Skeletal muscle tissue (tissue), 4 donors: ENCODE data around the gene PSRC1. TPM values are rescaled to one million over a fixed set of nuclear protein-coding genes. Genes with fewer than 3 reads are reported as not detected.
"Not testable (repeated sequence)": the region's sequence is repeated elsewhere in the genome, so short reads cannot be mapped to it uniquely, and the experiment has no call there.

Source experiments
- H3K27ac ChIP-seq: one replicate; pipeline ENCODE4 v1.7.0; 2013; ENCODE audit warnings: mild to moderate bottlenecking, low read depth, low read length, inconsistent platforms
- H3K27me3 ChIP-seq, 3 donors: one replicate each; pipeline ENCODE4 v1.7.0; 2013; ENCODE audit warnings: low read length in 3 of 3; ENCODE audit not compliant: control insufficient read depth in 3 of 3, insufficient read depth in 3 of 3
- H3K36me3 ChIP-seq, 3 donors: one replicate each; pipeline ENCODE4 v1.7.0; 2013; ENCODE audit warnings: low read length in 3 of 3; ENCODE audit not compliant: control insufficient read depth in 3 of 3, insufficient read depth in 3 of 3
- H3K4me1 ChIP-seq, 3 donors: one replicate each; pipeline ENCODE4 v1.7.0; 2013; ENCODE audit warnings: low read length in 3 of 3, mild to moderate bottlenecking in 3 of 3; ENCODE audit not compliant: control insufficient read depth in 3 of 3, insufficient read depth in 3 of 3
- H3K4me3 ChIP-seq, 3 donors: one replicate each; pipeline ENCODE4 v1.7.0; 2013; ENCODE audit warnings: low read length in 3 of 3
- H3K9ac ChIP-seq, 3 donors: one replicate each; pipeline ENCODE4 v1.7.0; 2013; ENCODE audit warnings: low read length in 3 of 3, mild to moderate bottlenecking in 3 of 3, moderate library complexity in 2 of 3, low read depth in 1 of 3
- H3K9me3 ChIP-seq, 3 donors: one replicate each; pipeline ENCODE4 v1.7.0; 2013; ENCODE audit warnings: low read length in 3 of 3; ENCODE audit not compliant: control insufficient read depth in 3 of 3
- total RNA-seq: library from RNA; depleted of rRNA; stranded (reverse); fragments of >200 nt; gene quantifications from one replicate; pipeline ENCODE4 v1.2.3, GENCODE V29; 2014
- donor health status: Osteomylitis.

PSRC1 gene
- total RNA-seq, 1 donor from 2014 or later = 1.6 TPM

GRCh38 chr1:109298666-109299557, 16.0 kb upstream of the PSRC1 start:
- Histone ChIP-seq H3K9me3 (no peaks in the 10 kb centered on the region), H3K4me3 (peak overlapping the region in 2 of 3 donors; percentile 14 to 54), H3K27me3 (peaks cover 0 to 13% (median 0%) of the 10 kb centered on the region in 3 donors), H3K36me3 (no peaks in the 10 kb centered on the region), H3K4me1 (peaks cover 21 to 27% (median 27%) of the 10 kb centered on the region in 3 donors), H3K27ac (peak overlapping the region; percentile 9), H3K9ac (peak overlapping the region in 1 of 3 donors; percentile 28)

GRCh38 chr1:109296782-109297181, 13.8 kb upstream of the PSRC1 start:
- Histone ChIP-seq H3K9me3 (no peaks in the 10 kb centered on the region), H3K27me3 (peaks cover 0 to 13% (median 0%) of the 10 kb centered on the region in 3 donors), H3K27ac (no peak overlapping the region), H3K36me3 (no peaks in the 10 kb centered on the region), H3K9ac (no peak overlapping the region), H3K4me1 (peaks cover 21 to 23% (median 22%) of the 10 kb centered on the region in 3 donors), H3K4me3 (no peak overlapping the region)

GRCh38 chr1:109295712-109296415, 12.9 kb upstream of the PSRC1 start:
- Histone ChIP-seq H3K27me3 (peaks cover 0 to 13% (median 0%) of the 10 kb centered on the region in 3 donors), H3K4me3 (no peak overlapping the region), H3K27ac (no peak overlapping the region), H3K9ac (no peak overlapping the region), H3K4me1 (peaks cover 21 to 23% (median 22%) of the 10 kb centered on the region in 3 donors), H3K9me3 (no peaks in the 10 kb centered on the region), H3K36me3 (no peaks in the 10 kb centered on the region)

GRCh38 chr1:109294481-109294880, 11.5 kb upstream of the PSRC1 start:
- H3K9ac ChIP-seq = no peak overlapping the region
- H3K27ac ChIP-seq = no peak overlapping the region
- peaks cover 0 to 13% (median 0%) of the 10 kb centered on the region in 3 donors for H3K27me3 ChIP-seq
- no peak overlapping the region for H3K4me3 ChIP-seq
- H3K4me1 ChIP-seq = peaks cover 12 to 14% (median 13%) of the 10 kb centered on the region in 3 donors
- no peaks in the 10 kb centered on the region for H3K9me3 ChIP-seq
- H3K36me3 ChIP-seq = no peaks in the 10 kb centered on the region

GRCh38 chr1:109293026-109293425, 10.1 kb upstream of the PSRC1 start:
- peaks cover 0 to 13% (median 0%) of the 10 kb centered on the region in 3 donors for H3K27me3 ChIP-seq
- H3K27ac ChIP-seq = no peak overlapping the region
- H3K4me1 ChIP-seq = no peaks in the 10 kb centered on the region
- H3K9ac ChIP-seq = no peak overlapping the region
- no peak overlapping the region for H3K4me3 ChIP-seq
- no peaks in the 10 kb centered on the region for H3K9me3 ChIP-seq
- H3K36me3 ChIP-seq = no peaks in the 10 kb centered on the region

- no peaks in the 10 kb centered on the region for H3K4me1 ChIP-seq
- no peak overlapping the region for H3K4me3 ChIP-seq
Observed at GRCh38 chr1:109292364-109292763, 9.4 kb upstream of the PSRC1 start.

GRCh38 chr1:109290998-109291397, 8.1 kb upstream of the PSRC1 start:
- Histone ChIP-seq H3K27ac (no peak overlapping the region), H3K9ac (no peak overlapping the region), H3K4me3 (no peak overlapping the region), H3K27me3 (peaks cover 0 to 12% (median 0%) of the 10 kb centered on the region in 3 donors), H3K9me3 (no peaks in the 10 kb centered on the region), H3K4me1 (no peaks in the 10 kb centered on the region), H3K36me3 (no peaks in the 10 kb centered on the region)

More at GRCh38 chr1:109292364-109292763, 9.4 kb upstream of the PSRC1 start:
- Histone ChIP-seq H3K9ac (no peak overlapping the region), H3K27me3 (peaks cover 0 to 13% (median 0%) of the 10 kb centered on the region in 3 donors), H3K36me3 (no peaks in the 10 kb centered on the region), H3K27ac (no peak overlapping the region), H3K9me3 (no peaks in the 10 kb centered on the region)

GRCh38 chr1:109290137-109290536, 7.2 kb upstream of the PSRC1 start:
- Histone ChIP-seq H3K27me3 (peaks cover 0 to 3% (median 0%) of the 10 kb centered on the region in 3 donors), H3K36me3 (no peaks in the 10 kb centered on the region), H3K4me1 (no peaks in the 10 kb centered on the region), H3K4me3 (no peak overlapping the region), H3K27ac (no peak overlapping the region), H3K9ac (no peak overlapping the region), H3K9me3 (no peaks in the 10 kb centered on the region)

GRCh38 chr1:109286762-109287161, 3.8 kb upstream of the PSRC1 start:
- H3K27me3 ChIP-seq, H3K36me3 ChIP-seq, H3K9me3 ChIP-seq, H3K9ac ChIP-seq, H3K27ac ChIP-seq, H3K4me3 ChIP-seq: not testable (repeated sequence)
- peaks cover 12 to 24% (median 17%) of the 10 kb centered on the region in 3 donors for H3K4me1 ChIP-seq
